Activated T-helper 2 cell treated with anti-CD3 and anti-CD28 coated beads, Interferon-gamma antibody, Interleukin-2, Interleukin-4, amounts not matched to agents 10 μg/mL and 5 μg/mL and 100 μg/mL, durations not matched to agents 14 hours and 24 hours and 36 hours (primary cell): ENCODE results near the gene BBX. TPM values are rescaled to one million over a fixed set of nuclear protein-coding genes. Genes with fewer than 3 reads are reported as not detected.

Experiments used
- DNase-seq: peaks from one replicate; pipeline ENCODE4 v3.0.0; 2021; ENCODE audit warnings: low spot score
- H3K27ac Mint-ChIP-seq: one replicate; pipeline ENCODE4 v1.8.0; 2021; ENCODE audit warnings: mixed read lengths
- H3K27me3 Mint-ChIP-seq: one replicate; pipeline ENCODE4 v1.8.0; 2021; ENCODE audit warnings: low read depth, mixed read lengths
- H3K36me3 Mint-ChIP-seq: one replicate; pipeline ENCODE4 v1.8.0; 2021; ENCODE audit warnings: low read depth, mixed read lengths
- H3K4me1 Mint-ChIP-seq: one replicate; pipeline ENCODE4 v1.8.0; 2021; ENCODE audit warnings: low read depth, mixed read lengths
- H3K4me3 Mint-ChIP-seq: one replicate; pipeline ENCODE4 v1.8.0; 2021; ENCODE audit warnings: low read depth, mild to moderate bottlenecking, moderate library complexity, mixed read lengths
- H3K9me3 Mint-ChIP-seq: one replicate; pipeline ENCODE4 v1.8.0; 2021; ENCODE audit warnings: mixed read lengths
- intact Hi-C: fragments of 100-400 bp; cut with micrococcal nuclease; formaldehyde crosslinking; loops from one replicate; pipeline ENCODE4 v1.15.1; 2023
- total RNA-seq: library from RNA; stranded (reverse); gene quantifications from 2 replicates; pipeline ENCODE4 v1.2.3, GENCODE V29; 2022

BBX gene
- total RNA-seq, 1 donor from 2014 or later = 35.8 TPM

DNA sequence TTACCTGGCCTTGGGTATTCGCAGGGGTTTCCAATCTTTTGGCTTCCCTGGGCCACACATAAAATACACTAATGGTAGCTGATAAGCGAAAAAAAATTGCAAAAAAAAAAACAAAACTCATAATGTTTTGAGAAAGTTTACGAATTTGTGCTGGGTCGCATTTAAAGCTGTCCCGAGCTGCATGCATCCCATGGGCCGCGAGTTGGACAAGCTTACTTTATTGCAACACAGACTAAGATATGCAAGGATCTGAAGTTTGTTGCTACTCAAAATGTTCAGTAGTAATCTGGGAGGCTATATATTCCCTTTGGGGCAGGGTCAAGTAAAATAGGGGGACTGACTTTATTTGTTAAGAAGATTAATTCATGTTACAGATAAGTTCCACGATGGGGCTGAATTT lies 320.2 kb downstream of the BBX start:
- H3K4me3 Mint-ChIP-seq = no peak overlapping the region
- DNase-seq = no peak
- intact Hi-C loops = loop anchor here (10.0 kb wide), 1 partner anchor 168 kb away; no protein-coding TSS in a partner anchor
- H3K4me1 Mint-ChIP-seq = peaks cover 3% of the 10 kb centered on the region
- H3K27ac Mint-ChIP-seq = no peak overlapping the region
- no peaks in the 10 kb centered on the region for H3K36me3 Mint-ChIP-seq
- H3K27me3 Mint-ChIP-seq = no peaks in the 10 kb centered on the region
- no peaks in the 10 kb centered on the region for H3K9me3 Mint-ChIP-seq

- Mint-ChIP-seq H3K27ac (no peak overlapping the region), H3K4me1 (peaks cover 1% of the 10 kb centered on the region), H3K36me3 (no peaks in the 10 kb centered on the region), H3K9me3 (no peaks in the 10 kb centered on the region), H3K27me3 (no peaks in the 10 kb centered on the region), H3K4me3 (no peak overlapping the region)
- no peak for DNase-seq
- intact Hi-C loops = loop anchor here (10.0 kb wide), 1 partner anchor 171 kb away; no protein-coding TSS in a partner anchor
Measured at GRCh38 chr3:107845380-107846278, 322.9 kb downstream of the BBX start.

- DNase-seq = no peak
- Mint-ChIP-seq H3K9me3 (no peaks in the 10 kb centered on the region), H3K36me3 (no peaks in the 10 kb centered on the region), H3K27me3 (no peaks in the 10 kb centered on the region), H3K4me3 (no peak overlapping the region), H3K4me1 (peaks cover 4% of the 10 kb centered on the region), H3K27ac (no peak overlapping the region)
- intact Hi-C loops = loop anchor here (10.0 kb wide), 1 partner anchor 172 kb away; no protein-coding TSS in a partner anchor
Measured at GRCh38 chr3:107846279-107846852, 323.6 kb downstream of the BBX start.

DNA sequence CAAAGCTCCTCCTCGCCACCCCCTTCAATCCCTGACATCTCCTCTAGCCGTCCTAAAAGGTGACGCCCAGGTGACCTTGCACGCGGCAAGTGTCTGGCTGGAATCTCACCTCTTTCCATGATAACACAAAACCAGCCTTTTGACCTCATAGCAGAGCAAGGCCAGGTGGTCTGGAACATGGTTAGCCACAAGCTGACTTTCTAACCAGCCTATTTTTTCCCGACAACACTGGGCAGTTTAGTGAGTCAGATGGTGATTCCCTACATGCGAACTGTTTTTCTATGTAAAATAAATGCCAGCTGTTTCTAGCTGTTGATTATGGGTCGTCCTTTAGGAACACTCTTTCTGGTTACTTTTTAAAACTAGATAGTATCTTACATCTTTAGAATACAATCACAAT lies 325.0 kb downstream of the BBX start:
- no peak overlapping the region for H3K4me3 Mint-ChIP-seq
- no peak for DNase-seq
- intact Hi-C loops = loop anchor here (10.0 kb wide), 1 partner anchor 173 kb away; no protein-coding TSS in a partner anchor
- H3K4me1 Mint-ChIP-seq = peaks cover 4% of the 10 kb centered on the region
- H3K9me3 Mint-ChIP-seq = no peaks in the 10 kb centered on the region
- H3K27me3 Mint-ChIP-seq = peaks cover 3% of the 10 kb centered on the region
- no peak overlapping the region for H3K27ac Mint-ChIP-seq
- H3K36me3 Mint-ChIP-seq = no peaks in the 10 kb centered on the region

- no peak overlapping the region for H3K27ac Mint-ChIP-seq
- H3K9me3 Mint-ChIP-seq = no peaks in the 10 kb centered on the region
- peaks cover 4% of the 10 kb centered on the region for H3K4me1 Mint-ChIP-seq
- no peaks in the 10 kb centered on the region for H3K36me3 Mint-ChIP-seq
- intact Hi-C loops = loop anchor here (10.0 kb wide), 1 partner anchor 174 kb away; no protein-coding TSS in a partner anchor
- DNase-seq = no peak
- peaks cover 3% of the 10 kb centered on the region for H3K27me3 Mint-ChIP-seq
- H3K4me3 Mint-ChIP-seq = no peak overlapping the region
Measured at GRCh38 chr3:107848351-107848915, 325.7 kb downstream of the BBX start.

DNA sequence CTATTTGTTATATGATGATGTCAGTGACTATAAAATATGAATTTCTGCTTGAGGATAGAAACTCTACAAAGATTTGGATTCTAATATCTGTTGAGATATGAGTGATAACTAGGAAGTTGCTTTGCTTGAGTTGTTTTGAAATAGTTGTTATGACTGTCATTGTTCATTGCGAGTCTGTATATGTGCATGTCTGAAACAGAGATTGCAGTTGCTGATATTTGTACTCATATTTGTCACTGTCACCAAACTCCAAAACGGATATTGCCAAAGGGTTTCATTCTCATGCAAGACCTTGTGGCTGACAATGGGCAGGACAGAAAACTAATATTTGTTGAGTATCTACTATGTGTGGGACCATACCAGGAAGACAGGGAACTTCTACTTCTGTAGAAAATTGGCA lies 327.9 kb downstream of the BBX start:
- Mint-ChIP-seq H3K27ac (no peak overlapping the region), H3K36me3 (no peaks in the 10 kb centered on the region), H3K4me1 (peaks cover 4% of the 10 kb centered on the region), H3K27me3 (peaks cover 8% of the 10 kb centered on the region), H3K9me3 (no peaks in the 10 kb centered on the region), H3K4me3 (no peak overlapping the region)
- no peak for DNase-seq
- intact Hi-C loops = no loop called here

GRCh38 chr3:107853821-107854220 lies 331.1 kb downstream of the BBX start:
- peaks cover 4% of the 10 kb centered on the region for H3K4me1 Mint-ChIP-seq
- no peaks in the 10 kb centered on the region for H3K9me3 Mint-ChIP-seq
- no peak for DNase-seq
- H3K27ac Mint-ChIP-seq = no peak overlapping the region
- H3K36me3 Mint-ChIP-seq = no peaks in the 10 kb centered on the region
- intact Hi-C loops = no loop called here
- no peak overlapping the region for H3K4me3 Mint-ChIP-seq
- peaks cover 16% of the 10 kb centered on the region for H3K27me3 Mint-ChIP-seq

DNA sequence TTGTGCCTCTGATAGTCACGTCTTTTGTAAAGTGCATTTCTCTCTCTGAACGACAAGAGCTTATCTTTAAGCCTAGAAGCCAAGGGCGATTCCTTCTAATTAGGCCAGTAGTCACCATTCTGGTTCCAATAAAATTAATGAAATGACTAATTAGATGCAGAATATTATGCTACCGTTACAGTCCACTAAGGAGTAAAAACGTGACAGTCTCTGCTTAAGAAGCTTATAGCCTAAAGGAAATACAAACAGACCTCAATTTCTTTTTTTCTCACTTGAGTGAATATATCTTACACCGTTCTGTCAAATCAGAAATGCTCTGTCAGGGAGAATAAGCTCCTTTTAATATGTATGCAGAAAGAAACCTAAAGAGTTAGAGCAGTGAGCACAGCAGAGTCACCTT lies 332.0 kb downstream of the BBX start:
- no peak for DNase-seq
- no peak overlapping the region for H3K4me3 Mint-ChIP-seq
- H3K36me3 Mint-ChIP-seq = no peaks in the 10 kb centered on the region
- peaks cover 4% of the 10 kb centered on the region for H3K4me1 Mint-ChIP-seq
- H3K9me3 Mint-ChIP-seq = no peaks in the 10 kb centered on the region
- intact Hi-C loops = no loop called here
- H3K27ac Mint-ChIP-seq = no peak overlapping the region
- peaks cover 16% of the 10 kb centered on the region for H3K27me3 Mint-ChIP-seq

DNA sequence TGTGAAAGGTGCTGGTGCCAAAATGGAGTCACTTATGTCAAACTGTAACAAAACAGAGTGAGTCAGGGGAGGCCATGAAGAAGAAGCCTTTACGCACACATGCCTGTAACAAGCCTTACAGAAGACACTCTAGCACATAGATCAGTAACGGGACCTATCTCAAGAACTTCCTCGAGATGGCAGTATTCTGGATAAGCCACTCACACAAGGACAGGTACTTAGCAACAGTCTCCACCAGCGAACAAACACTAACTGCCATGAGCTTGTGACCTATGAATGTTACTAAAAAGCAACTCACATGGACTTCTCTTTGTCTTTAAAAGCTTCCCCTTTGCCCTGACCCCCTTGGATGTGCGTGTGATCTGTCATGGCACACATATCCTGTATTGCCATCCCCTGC lies 332.9 kb downstream of the BBX start:
- Mint-ChIP-seq H3K9me3 (no peaks in the 10 kb centered on the region), H3K27ac (no peak overlapping the region), H3K4me1 (peaks cover 2% of the 10 kb centered on the region), H3K27me3 (peaks cover 16% of the 10 kb centered on the region), H3K36me3 (no peaks in the 10 kb centered on the region), H3K4me3 (no peak overlapping the region)
- intact Hi-C loops = no loop called here
- DNase-seq = no peak

DNA sequence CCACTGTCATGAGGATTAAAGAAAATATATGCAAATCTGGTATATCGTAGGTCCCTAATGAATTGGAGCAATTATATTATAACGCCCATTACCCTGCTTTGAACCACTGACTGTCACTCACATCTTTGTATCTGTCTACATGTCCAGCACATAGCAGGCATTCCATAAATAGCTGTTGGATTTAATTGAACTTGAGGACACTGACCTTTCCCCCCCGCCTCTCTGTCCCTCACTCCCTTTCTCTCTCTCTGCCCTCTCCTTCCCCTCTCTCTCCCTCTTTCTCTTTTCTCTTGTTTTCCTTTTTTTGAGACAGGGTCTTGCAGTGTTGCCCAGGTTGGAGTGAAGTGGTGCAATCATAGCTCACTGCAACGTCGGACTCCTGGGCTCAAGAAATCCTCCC lies 335.1 kb downstream of the BBX start:
- H3K27me3 Mint-ChIP-seq = peaks cover 18% of the 10 kb centered on the region
- intact Hi-C loops = no loop called here
- H3K36me3 Mint-ChIP-seq = no peaks in the 10 kb centered on the region
- DNase-seq = no peak
- no peaks in the 10 kb centered on the region for H3K9me3 Mint-ChIP-seq
- no peak overlapping the region for H3K27ac Mint-ChIP-seq
- no peak overlapping the region for H3K4me3 Mint-ChIP-seq
- peaks cover 4% of the 10 kb centered on the region for H3K4me1 Mint-ChIP-seq

- no peak overlapping the region for H3K27ac Mint-ChIP-seq
- H3K27me3 Mint-ChIP-seq = peaks cover 18% of the 10 kb centered on the region
- H3K9me3 Mint-ChIP-seq = no peaks in the 10 kb centered on the region
- H3K4me1 Mint-ChIP-seq = peaks cover 4% of the 10 kb centered on the region
- H3K4me3 Mint-ChIP-seq = no peak overlapping the region
- DNase-seq = no peak
- intact Hi-C loops = no loop called here
- H3K36me3 Mint-ChIP-seq = no peaks in the 10 kb centered on the region
Measured at GRCh38 chr3:107858876-107859275, 336.1 kb downstream of the BBX start.
